T-helper 2 cell treated with Interferon-gamma antibody and Interleukin-4, amounts not matched to agents 5 μg/mL and 100 μg/mL, for 36 hours (primary cell): ENCODE results near the gene RUBCNL.
"Not testable (repeated sequence)": the region's sequence is repeated elsewhere in the genome, so short reads cannot be mapped to it uniquely, and the experiment has no call there.

Experiments
- DNase-seq: peaks from one replicate; pipeline ENCODE4 v3.0.0; 2021; ENCODE audit warnings: low spot score
- H3K27ac Mint-ChIP-seq: one replicate; pipeline ENCODE4 v1.8.0; 2021; ENCODE audit warnings: mild to moderate bottlenecking, mixed read lengths
- H3K27me3 Mint-ChIP-seq: one replicate; pipeline ENCODE4 v1.8.0; 2021; ENCODE audit warnings: low read depth, mixed read lengths
- H3K36me3 Mint-ChIP-seq: one replicate; pipeline ENCODE4 v1.8.0; 2021; ENCODE audit warnings: low read depth, mixed read lengths
- H3K4me1 Mint-ChIP-seq: one replicate; pipeline ENCODE4 v1.8.0; 2021; ENCODE audit warnings: low read depth, mixed read lengths
- H3K4me3 Mint-ChIP-seq: one replicate; pipeline ENCODE4 v1.8.0; 2022; ENCODE audit warnings: mild to moderate bottlenecking, moderate library complexity, mixed read lengths
- H3K9me3 Mint-ChIP-seq: one replicate; pipeline ENCODE4 v1.8.0; 2021; ENCODE audit warnings: mixed read lengths

Gene RUBCNL, protein sequence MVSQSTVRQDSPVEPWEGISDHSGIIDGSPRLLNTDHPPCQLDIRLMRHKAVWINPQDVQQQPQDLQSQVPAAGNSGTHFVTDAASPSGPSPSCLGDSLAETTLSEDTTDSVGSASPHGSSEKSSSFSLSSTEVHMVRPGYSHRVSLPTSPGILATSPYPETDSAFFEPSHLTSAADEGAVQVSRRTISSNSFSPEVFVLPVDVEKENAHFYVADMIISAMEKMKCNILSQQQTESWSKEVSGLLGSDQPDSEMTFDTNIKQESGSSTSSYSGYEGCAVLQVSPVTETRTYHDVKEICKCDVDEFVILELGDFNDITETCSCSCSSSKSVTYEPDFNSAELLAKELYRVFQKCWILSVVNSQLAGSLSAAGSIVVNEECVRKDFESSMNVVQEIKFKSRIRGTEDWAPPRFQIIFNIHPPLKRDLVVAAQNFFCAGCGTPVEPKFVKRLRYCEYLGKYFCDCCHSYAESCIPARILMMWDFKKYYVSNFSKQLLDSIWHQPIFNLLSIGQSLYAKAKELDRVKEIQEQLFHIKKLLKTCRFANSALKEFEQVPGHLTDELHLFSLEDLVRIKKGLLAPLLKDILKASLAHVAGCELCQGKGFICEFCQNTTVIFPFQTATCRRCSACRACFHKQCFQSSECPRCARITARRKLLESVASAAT

DNA sequence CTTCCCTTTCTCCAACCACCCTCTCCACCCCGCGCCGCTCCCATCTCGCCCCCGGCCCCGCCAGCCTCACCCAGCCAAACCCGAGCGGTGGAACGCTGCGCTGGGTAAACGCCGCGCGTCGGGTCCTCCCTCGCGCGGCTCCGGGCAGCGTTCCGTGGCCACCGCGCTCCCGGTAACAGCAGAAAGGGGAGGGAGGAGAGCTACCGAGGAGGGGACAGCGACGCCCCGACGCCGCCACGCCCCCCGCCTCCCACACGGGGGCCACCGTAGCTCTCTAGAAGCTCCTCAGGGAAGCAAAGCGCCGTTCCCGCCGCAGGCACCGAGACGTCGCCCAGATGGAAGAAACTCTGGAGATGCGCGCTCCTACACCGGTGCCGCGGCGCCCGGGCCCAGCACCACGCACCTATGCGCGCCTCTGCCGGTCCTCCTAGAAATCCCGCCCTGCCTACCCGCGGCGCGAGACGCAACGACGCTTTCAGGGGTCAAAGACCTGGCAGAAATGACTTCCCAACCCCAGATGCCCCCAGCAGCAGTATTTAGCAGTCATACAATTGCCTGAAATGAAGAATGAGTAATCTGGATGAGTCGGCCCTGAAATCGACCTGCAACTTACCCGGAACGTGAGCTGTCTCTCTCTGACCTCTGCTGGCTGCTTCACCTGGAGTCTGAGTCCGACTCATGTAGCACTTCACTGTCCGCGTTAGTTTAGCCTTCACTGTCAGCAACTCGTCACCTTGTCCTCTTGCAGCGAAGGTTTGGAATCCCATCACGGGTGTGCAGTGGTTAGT, at the start of gene RUBCNL:
TSS of gene RUBCNL (minus strand) at position 189 of the 788 bp plus-strand sequence. CDS start 14,777 bp downstream, outside the sequence.
- H3K4me1 Mint-ChIP-seq = peaks cover 29% of the 10 kb centered on the region
- H3K9me3 Mint-ChIP-seq = no peaks in the 10 kb centered on the region
- peak; percentile 38 for DNase-seq
- peak within 1 kb of the TSS; percentile 89 for H3K4me3 Mint-ChIP-seq
- H3K36me3 Mint-ChIP-seq = peaks cover 2% of the 10 kb centered on the region
- H3K27me3 Mint-ChIP-seq = peaks cover 41% of the 10 kb centered on the region
- no peak within 1 kb of the TSS for H3K27ac Mint-ChIP-seq

DNA sequence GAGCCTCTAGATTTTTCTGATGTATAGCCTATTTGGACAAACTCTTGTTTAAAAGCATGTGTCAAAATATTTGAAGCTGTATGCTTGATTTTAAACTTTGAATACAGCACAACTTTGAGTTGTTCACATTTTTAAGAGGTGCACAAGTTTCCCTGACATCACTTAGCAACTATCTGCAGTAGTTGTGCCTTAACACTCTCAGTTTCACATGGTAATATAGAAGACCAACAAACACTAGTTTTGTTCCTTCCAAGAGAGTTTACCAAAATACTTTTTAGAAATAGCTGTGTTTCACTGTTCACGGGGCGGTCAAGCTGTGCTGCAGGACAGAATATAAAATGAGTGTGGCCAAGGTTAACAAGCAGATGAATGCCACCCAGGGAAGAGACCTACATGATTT, 42.5 kb upstream of the RUBCNL start:
- H3K36me3 Mint-ChIP-seq, H3K4me1 Mint-ChIP-seq, DNase-seq, H3K4me3 Mint-ChIP-seq, H3K9me3 Mint-ChIP-seq, H3K27ac Mint-ChIP-seq: not testable (repeated sequence)
- H3K27me3 Mint-ChIP-seq = peaks cover 15% of the 10 kb centered on the region

DNA sequence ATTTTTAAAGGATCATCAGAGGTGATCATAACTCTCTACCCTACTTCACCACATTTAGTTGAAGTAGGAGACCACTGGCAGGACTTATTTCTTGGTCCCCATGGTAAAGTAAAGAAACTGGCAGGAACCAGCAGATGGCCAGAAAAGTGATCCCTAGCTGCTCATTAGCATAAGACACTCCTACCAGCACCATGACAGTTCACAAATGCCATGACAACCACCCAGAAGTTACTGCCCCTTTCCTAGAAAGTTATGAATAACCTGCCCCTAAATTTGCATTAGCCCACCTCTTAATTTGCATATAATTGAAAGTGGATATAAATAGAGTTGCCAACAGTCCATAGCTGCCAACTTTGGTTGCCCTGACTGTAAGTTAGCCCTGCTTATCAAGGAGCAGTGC, 18.4 kb upstream of the RUBCNL start:
- peaks cover 1% of the 10 kb centered on the region for H3K27me3 Mint-ChIP-seq
- H3K9me3 Mint-ChIP-seq = no peaks in the 10 kb centered on the region
- DNase-seq = no peak
- H3K4me1 Mint-ChIP-seq = peaks cover 9% of the 10 kb centered on the region
- no peaks in the 10 kb centered on the region for H3K36me3 Mint-ChIP-seq
- H3K4me3 Mint-ChIP-seq = no peak overlapping the region
- no peak overlapping the region for H3K27ac Mint-ChIP-seq

DNA sequence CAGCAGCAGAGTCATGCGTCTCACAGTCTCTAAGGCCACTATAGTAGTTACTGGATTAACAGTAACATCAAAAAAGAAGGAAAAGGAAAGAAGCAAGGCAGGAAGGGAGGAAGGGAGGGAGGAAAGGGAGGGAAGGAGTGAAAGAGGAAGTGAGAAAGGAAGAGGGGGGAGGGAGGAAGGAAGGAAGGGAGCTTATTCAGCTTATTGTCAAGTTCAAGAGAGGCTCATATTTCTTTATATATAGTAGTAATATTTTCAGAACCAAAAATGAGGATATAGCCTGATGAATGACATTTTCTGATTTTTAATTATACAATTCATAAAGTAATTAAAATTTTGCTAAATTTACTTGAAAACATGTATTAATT, 17.7 kb upstream of the RUBCNL start:
- H3K4me1 Mint-ChIP-seq = peaks cover 9% of the 10 kb centered on the region
- H3K27me3 Mint-ChIP-seq = no peaks in the 10 kb centered on the region
- no peak overlapping the region for H3K27ac Mint-ChIP-seq
- H3K4me3 Mint-ChIP-seq = no peak overlapping the region
- no peak for DNase-seq
- H3K9me3 Mint-ChIP-seq = no peaks in the 10 kb centered on the region
- H3K36me3 Mint-ChIP-seq = no peaks in the 10 kb centered on the region

DNA sequence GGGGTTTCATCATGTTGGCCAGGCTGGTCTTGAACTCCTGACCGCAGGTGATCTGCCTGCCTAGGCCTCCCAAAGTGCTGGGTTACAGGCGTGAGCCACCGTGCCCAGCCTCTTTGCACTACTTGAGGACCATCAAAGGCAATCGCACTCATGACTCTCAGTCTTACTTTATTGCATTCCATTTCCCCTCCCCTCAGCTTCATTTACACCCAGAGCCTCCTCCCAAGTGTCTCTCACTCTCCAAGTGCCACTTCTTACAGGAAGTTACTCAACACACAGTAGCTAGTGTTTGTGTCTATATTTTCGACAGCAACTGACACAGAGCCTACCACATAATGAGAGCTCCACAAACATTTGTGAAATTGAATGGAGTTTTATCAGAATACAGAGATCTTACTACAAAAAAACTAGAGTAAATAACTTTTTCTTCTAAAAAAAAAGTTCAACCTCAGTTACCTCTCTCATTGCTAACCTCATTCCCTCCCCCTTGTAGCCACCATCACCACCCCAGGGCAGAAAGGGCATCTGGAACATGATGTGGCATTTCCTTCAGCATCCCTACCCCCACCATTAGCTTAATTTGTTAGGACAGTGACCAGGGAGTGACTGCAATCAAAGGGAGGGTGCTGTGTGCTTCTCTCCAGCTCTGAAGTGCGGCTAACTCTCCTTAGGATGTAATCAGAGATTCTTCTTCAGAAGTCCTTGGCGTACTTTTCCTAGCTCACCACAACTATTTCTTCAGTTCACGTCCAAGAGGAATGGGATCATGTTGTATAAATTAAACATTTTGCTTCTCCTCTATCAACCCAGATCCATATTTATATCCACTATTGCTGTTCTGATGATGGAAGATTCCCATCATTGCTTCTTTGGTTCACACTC, 17.0 kb upstream of the RUBCNL start:
- Mint-ChIP-seq H3K27me3 (no peaks in the 10 kb centered on the region), H3K4me3 (no peak overlapping the region), H3K27ac (peak overlapping the region; percentile 15), H3K9me3 (no peaks in the 10 kb centered on the region), H3K4me1 (peaks cover 9% of the 10 kb centered on the region), H3K36me3 (no peaks in the 10 kb centered on the region)
- no peak for DNase-seq

DNA sequence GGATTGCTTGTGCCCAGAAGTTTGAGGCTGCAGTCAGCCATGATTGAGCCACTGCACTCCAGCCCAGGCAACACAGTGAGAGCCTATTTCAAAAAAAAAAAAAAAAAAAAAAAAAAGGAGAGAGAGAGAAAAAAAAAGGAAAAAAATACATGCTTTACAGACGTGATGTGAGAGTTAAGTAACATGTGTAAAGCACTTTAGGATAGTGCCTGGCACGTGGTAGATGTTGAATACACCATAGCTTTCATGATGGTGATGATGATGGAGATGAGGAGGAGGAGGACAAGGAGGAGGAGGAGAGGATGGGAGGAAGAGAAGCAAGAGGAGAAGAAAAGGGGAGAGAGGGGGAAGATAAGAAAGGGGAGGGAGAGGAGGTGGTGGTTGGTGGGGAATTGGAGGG, 15.1 kb upstream of the RUBCNL start:
- no peaks in the 10 kb centered on the region for H3K27me3 Mint-ChIP-seq
- DNase-seq = no peak
- no peaks in the 10 kb centered on the region for H3K9me3 Mint-ChIP-seq
- H3K4me1 Mint-ChIP-seq = peaks cover 9% of the 10 kb centered on the region
- H3K27ac Mint-ChIP-seq = no peak overlapping the region
- no peak overlapping the region for H3K4me3 Mint-ChIP-seq
- no peaks in the 10 kb centered on the region for H3K36me3 Mint-ChIP-seq

DNA sequence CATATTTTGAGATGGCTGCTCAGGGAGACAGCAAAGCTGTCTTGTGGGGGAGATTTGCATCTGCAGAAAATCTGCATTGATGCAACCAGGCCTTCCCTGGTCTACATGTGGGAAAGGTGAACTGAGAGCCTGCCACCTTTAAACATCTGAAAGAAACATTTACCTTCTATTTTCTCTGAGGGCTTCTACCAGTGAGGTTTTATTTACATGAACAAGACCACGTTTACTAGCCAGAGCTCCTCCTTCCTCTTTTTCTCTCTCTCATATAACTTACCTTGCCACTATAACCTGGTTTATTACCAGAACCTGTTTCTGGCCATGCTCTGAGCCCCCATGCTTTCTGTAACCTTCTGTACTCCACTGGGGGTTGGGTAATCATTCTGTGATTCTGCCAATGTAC, 14.4 kb upstream of the RUBCNL start:
- H3K27ac Mint-ChIP-seq = no peak overlapping the region
- no peak for DNase-seq
- no peaks in the 10 kb centered on the region for H3K36me3 Mint-ChIP-seq
- no peaks in the 10 kb centered on the region for H3K27me3 Mint-ChIP-seq
- no peak overlapping the region for H3K4me3 Mint-ChIP-seq
- peaks cover 9% of the 10 kb centered on the region for H3K4me1 Mint-ChIP-seq
- H3K9me3 Mint-ChIP-seq = no peaks in the 10 kb centered on the region

DNA sequence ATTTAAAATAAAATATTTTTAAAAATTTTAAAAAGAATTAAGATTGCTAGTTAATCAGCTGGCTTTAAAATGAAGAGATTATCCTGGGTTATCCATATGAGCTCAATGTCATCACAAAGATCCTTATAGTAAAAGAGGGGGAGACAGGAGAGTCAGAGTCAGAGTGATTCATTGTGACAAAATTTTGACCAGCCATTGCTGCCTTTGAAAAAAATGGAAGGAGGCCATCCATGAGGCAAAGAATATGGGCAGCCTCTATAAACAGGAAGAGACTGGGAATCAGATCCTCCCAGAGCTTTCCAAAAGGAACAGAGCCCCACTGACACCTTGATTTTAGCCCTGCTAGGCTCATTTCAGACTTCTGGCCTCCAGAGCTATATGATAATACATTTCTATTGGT, 9.3 kb upstream of the RUBCNL start:
- peaks cover 2% of the 10 kb centered on the region for H3K36me3 Mint-ChIP-seq
- DNase-seq = no peak
- H3K4me3 Mint-ChIP-seq = no peak overlapping the region
- H3K4me1 Mint-ChIP-seq = peaks cover 21% of the 10 kb centered on the region
- H3K27me3 Mint-ChIP-seq = no peaks in the 10 kb centered on the region
- no peaks in the 10 kb centered on the region for H3K9me3 Mint-ChIP-seq
- no peak overlapping the region for H3K27ac Mint-ChIP-seq

DNA sequence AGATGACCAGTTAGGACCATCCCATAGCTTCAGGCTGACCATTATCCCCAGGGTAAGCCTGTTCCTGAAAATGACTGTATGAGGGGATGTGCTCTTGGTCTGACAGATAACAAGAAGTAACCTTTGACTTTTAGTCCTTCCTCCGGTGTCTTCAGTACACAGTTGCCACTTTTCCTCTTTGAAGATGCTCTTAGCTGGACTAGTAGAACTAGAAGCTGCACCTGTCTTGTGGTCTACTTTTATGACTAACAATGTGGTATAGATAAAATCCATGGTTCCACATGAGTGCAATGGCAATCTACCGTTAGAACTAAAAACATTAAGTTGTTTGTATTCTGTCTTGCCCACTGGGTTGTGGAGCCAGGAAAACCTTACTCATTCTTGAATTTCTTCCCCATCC, 5.9 kb upstream of the RUBCNL start:
- no peak for DNase-seq
- peaks cover 39% of the 10 kb centered on the region for H3K4me1 Mint-ChIP-seq
- no peak overlapping the region for H3K27ac Mint-ChIP-seq
- H3K4me3 Mint-ChIP-seq = no peak overlapping the region
- H3K27me3 Mint-ChIP-seq = peaks cover 3% of the 10 kb centered on the region
- H3K9me3 Mint-ChIP-seq = no peaks in the 10 kb centered on the region
- peaks cover 4% of the 10 kb centered on the region for H3K36me3 Mint-ChIP-seq

DNA sequence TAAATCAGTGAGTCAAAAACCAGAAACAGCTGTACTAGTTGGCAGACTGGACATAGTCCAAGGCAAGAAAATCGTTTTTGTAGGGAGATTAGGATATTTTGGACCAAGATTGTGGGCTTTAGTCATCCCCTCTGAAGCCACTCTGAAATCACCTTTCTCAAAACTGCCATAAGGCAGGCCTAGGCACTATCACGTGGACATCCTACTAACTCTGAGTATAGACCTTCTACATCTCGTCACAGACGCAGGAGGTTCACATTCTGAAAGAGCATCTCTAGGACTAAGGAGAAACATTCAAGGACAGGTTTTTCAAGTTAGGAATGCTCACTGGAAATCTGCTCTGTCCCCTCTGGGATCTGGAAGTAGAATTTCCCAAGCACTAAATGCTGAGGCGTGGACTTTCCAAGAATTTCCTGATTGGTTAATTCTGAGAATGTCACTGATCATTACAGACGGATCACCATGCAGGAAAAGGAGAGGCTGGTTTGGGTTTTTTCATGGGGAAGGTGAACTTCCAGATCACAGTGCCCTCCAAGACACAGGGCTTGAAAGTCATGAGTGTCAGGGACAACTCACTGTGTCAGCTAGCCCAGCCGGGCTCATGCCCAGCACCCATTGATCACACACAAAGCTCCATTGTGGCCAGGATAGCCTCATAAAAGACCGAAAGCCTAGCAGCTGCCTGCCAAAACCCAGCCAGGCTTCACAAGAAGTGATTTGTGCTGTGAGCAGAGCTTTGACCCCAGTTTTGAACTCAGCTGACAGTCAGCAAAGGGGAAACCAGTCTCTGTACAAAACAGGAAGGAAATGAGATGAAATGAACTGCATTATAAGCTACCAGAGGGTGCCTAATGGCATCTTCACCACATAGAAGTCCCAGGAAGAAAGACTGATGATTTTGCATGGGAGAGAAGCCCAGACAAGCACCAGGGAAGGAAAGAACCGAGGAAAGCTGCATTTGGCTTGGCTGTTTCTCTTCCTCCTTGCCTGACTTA, 2.7 kb upstream of the RUBCNL start:
- H3K4me3 Mint-ChIP-seq = peak overlapping the region; percentile 4
- peak overlapping the region; percentile 60 for H3K27ac Mint-ChIP-seq

DNA sequence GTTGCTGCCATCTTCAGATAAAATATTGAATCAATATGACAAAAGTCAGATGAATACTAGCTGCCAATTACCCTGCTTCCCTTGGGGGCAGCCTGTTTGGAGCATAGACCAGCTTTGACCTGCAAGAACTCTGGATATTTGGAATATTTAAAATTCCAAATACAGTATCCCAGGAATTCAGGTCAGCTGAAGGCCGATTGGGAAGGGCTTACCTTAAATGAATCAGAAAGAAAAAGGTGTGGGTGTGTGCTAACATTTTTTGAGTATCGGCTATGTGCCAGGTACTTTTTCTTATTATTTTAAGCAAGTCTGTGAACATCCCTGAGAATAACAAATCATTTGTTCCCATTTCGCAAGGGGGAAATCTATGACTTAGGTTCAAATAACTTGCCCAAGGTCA, 1.8 kb upstream of the RUBCNL start:
- no peak overlapping the region for H3K27ac Mint-ChIP-seq

More for the DNA sequence above, 2.7 kb upstream of the RUBCNL start:
- peaks cover 4% of the 10 kb centered on the region for H3K36me3 Mint-ChIP-seq
- peaks cover 31% of the 10 kb centered on the region for H3K27me3 Mint-ChIP-seq
- DNase-seq = no peak
- peaks cover 45% of the 10 kb centered on the region for H3K4me1 Mint-ChIP-seq
- H3K9me3 Mint-ChIP-seq = no peaks in the 10 kb centered on the region

DNA sequence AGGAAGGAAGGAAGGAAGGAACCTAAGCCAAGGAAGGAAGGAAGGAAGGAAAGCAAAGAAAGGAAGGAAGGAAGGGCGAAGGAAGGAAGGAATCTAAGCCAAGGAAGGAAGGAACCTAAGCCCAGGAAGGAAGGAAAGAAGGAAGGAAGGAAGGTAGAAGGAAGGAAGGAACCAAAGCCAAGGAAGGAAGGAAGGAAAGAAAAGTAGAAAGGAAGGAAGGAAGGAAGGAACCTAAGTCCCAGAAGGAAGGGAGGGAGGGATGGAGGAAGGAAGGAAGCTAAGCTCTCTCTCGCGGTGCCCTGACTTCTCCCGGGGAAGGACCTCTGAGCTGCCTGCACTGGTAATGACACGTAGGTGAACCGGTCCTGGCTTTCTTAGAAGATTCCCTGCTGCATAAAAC, 1.3 kb upstream of the RUBCNL start:
- Mint-ChIP-seq H3K9me3 (no peaks in the 10 kb centered on the region), H3K36me3 (peaks cover 4% of the 10 kb centered on the region), H3K4me1 (peaks cover 38% of the 10 kb centered on the region), H3K27ac (no peak overlapping the region), H3K4me3 (peak overlapping the region; percentile 15), H3K27me3 (peaks cover 38% of the 10 kb centered on the region)
- no peak for DNase-seq

More for the DNA sequence above, 1.8 kb upstream of the RUBCNL start:
- no peak for DNase-seq
- Mint-ChIP-seq H3K4me3 (no peak overlapping the region), H3K36me3 (peaks cover 4% of the 10 kb centered on the region), H3K9me3 (no peaks in the 10 kb centered on the region), H3K27me3 (peaks cover 35% of the 10 kb centered on the region), H3K4me1 (peaks cover 41% of the 10 kb centered on the region)
